Measurements from ENCODE around the gene CCDC182.
A peak's percentile ranks its signal among the peaks of the same experiment; 100 is the strongest.

DNA sequence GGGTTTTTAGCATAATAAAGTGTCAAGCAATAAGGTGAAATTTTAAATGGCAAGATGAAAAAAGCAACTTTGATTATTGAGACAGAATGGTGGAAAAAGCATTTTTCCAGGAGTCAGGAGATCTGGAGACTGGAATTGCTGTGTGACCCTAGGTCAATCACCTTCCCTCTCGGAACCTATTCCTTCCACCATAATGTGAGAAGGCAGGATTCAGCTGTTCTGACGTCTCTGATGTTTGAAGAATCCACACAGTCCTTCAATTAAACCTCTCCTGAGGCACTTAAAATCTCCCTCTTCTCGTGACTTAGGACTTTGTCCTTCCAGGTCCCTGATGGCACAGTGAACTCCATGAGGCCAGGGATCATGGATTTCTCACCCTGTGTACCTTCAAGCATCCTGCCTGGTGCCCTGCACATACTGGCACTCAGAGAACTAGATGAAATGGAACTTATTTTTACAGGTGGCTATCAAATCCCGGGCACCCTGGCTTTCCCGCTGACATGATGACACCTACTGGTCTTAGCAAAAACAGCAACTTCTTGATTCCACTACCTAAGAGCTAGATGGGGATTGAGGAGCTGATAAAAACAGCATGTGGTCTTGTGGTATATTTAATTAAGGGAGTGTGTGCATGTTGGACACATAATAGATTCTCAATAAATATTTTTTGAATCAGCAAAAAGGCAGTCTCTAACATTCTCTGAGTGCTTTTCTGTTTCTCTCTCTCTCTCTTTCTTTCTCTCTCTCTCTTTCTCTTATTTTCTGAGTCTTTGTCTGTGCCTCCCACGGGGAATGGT lies 2.3 kb upstream of the CCDC182 start:
- TF ChIP-seq, protein P1, sequence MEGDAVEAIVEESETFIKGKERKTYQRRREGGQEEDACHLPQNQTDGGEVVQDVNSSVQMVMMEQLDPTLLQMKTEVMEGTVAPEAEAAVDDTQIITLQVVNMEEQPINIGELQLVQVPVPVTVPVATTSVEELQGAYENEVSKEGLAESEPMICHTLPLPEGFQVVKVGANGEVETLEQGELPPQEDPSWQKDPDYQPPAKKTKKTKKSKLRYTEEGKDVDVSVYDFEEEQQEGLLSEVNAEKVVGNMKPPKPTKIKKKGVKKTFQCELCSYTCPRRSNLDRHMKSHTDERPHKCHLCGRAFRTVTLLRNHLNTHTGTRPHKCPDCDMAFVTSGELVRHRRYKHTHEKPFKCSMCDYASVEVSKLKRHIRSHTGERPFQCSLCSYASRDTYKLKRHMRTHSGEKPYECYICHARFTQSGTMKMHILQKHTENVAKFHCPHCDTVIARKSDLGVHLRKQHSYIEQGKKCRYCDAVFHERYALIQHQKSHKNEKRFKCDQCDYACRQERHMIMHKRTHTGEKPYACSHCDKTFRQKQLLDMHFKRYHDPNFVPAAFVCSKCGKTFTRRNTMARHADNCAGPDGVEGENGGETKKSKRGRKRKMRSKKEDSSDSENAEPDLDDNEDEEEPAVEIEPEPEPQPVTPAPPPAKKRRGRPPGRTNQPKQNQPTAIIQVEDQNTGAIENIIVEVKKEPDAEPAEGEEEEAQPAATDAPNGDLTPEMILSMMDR (IDR thresholded peaks at IDR 0.05; ENCODE audit: insufficient read depth, low read depth, low read length): peak; percentile 88
- no peak for TF ChIP-seq EZH2 (IDR thresholded peaks at IDR 0.05; ENCODE audit: insufficient read depth, low read length)

All from astrocyte (in vitro differentiated cells and primary cell).